ENCODE results near the gene GJB3.

GJB3 gene

GRCh38 chr1:34761176-34761761, 19.7 kb upstream of the GJB3 start:
- Histone ChIP-seq H3K27ac (no peak overlapping the region), H3K9me3 (no peaks in the 10 kb centered on the region)

DNA sequence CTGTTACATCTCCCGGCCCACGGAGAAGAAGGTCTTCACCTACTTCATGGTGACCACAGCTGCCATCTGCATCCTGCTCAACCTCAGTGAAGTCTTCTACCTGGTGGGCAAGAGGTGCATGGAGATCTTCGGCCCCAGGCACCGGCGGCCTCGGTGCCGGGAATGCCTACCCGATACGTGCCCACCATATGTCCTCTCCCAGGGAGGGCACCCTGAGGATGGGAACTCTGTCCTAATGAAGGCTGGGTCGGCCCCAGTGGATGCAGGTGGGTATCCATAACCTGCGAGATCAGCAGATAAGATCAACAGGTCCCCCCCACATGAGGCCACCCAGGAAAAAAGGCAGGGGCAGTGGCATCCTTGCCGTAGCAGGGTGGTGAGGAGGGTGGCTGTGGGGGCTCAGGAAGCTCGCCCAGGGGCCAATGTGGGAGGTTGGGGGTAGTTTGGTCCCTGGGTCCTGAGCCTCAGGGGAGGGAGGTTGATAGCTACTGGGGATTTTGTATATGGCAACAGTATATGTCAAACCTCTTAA, 19.2 kb upstream of the GJB3 start:
- H3K4me3 ChIP-seq (ENCODE audit: low read depth in 1 of 2, low read length in 1 of 2), result no peak overlapping the region
- no peak overlapping the region for H3K27ac ChIP-seq
- H3K4me1 ChIP-seq (ENCODE audit: control insufficient read depth in 1 of 2, insufficient read depth in 1 of 2, low read depth in 1 of 2, low read length in 1 of 2), result no peaks in the 10 kb centered on the region
- H3K9me3 ChIP-seq, result no peaks in the 10 kb centered on the region
- peaks cover 7% of the 10 kb centered on the region for H3K27me3 ChIP-seq
- TF ChIP-seq, protein P1, sequence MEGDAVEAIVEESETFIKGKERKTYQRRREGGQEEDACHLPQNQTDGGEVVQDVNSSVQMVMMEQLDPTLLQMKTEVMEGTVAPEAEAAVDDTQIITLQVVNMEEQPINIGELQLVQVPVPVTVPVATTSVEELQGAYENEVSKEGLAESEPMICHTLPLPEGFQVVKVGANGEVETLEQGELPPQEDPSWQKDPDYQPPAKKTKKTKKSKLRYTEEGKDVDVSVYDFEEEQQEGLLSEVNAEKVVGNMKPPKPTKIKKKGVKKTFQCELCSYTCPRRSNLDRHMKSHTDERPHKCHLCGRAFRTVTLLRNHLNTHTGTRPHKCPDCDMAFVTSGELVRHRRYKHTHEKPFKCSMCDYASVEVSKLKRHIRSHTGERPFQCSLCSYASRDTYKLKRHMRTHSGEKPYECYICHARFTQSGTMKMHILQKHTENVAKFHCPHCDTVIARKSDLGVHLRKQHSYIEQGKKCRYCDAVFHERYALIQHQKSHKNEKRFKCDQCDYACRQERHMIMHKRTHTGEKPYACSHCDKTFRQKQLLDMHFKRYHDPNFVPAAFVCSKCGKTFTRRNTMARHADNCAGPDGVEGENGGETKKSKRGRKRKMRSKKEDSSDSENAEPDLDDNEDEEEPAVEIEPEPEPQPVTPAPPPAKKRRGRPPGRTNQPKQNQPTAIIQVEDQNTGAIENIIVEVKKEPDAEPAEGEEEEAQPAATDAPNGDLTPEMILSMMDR (IDR thresholded peaks at IDR 0.05), result no peak
- H3K36me3 ChIP-seq, result no peaks in the 10 kb centered on the region

More at GRCh38 chr1:34761176-34761761, 19.7 kb upstream of the GJB3 start:
- Histone ChIP-seq H3K4me3 (ENCODE audit: low read depth in 1 of 2, low read length in 1 of 2) (no peak overlapping the region), H3K36me3 (no peaks in the 10 kb centered on the region), H3K4me1 (ENCODE audit: control insufficient read depth in 1 of 2, insufficient read depth in 1 of 2, low read depth in 1 of 2, low read length in 1 of 2) (no peaks in the 10 kb centered on the region), H3K27me3 (peaks cover 7% of the 10 kb centered on the region)
- TF ChIP-seq, protein P1 (IDR thresholded peaks at IDR 0.05), result no peak

DNA sequence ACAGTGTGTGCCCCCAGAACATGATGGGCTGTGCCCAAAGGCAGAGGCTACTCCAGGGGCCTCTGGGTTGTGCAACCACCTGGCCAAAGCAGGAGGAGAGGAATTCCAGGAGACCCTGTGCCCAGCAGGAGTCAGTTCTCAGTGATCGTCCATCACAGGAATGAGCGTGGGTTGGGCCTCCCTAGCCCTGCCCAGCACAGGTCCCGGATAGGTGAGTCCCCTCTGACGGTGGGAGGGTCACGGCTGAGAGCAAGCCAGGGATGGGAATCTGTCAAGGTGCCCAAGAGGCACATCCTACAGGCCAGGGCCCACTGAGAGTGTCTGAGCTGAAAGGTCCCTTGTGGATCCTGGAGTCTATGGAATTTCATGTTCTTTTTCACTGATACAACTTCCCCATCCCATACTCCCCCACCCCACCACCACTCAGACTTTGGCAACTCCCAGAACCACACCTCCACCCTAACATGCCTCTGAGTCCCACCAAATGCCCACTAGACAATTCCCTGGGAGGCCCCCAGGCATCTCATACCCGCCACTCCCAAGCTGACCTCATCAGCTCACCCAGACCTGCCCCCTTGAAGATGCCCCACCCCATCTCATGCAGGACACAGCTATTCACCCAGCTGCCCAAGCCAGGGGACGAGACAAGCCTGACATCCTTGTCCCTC, 18.4 kb upstream of the GJB3 start:
- TF ChIP-seq, protein P1 (IDR thresholded peaks at IDR 0.05), result no peak
- Histone ChIP-seq H3K4me1 (ENCODE audit: control insufficient read depth in 1 of 2, insufficient read depth in 1 of 2, low read depth in 1 of 2, low read length in 1 of 2) (no peaks in the 10 kb centered on the region), H3K27ac (no peak overlapping the region), H3K4me3 (ENCODE audit: low read depth in 1 of 2, low read length in 1 of 2) (no peak overlapping the region), H3K27me3 (peaks cover 7% of the 10 kb centered on the region), H3K36me3 (no peaks in the 10 kb centered on the region), H3K9me3 (no peaks in the 10 kb centered on the region)

GRCh38 chr1:34763142-34763781, 17.8 kb upstream of the GJB3 start:
- Histone ChIP-seq H3K9me3 (no peaks in the 10 kb centered on the region), H3K27ac (no peak overlapping the region), H3K36me3 (no peaks in the 10 kb centered on the region), H3K27me3 (peaks cover 7% of the 10 kb centered on the region), H3K4me3 (ENCODE audit: low read depth in 1 of 2, low read length in 1 of 2) (no peak overlapping the region), H3K4me1 (ENCODE audit: control insufficient read depth in 1 of 2, insufficient read depth in 1 of 2, low read depth in 1 of 2, low read length in 1 of 2) (no peaks in the 10 kb centered on the region)
- TF ChIP-seq, protein P1 (IDR thresholded peaks at IDR 0.05), result no peak

DNA sequence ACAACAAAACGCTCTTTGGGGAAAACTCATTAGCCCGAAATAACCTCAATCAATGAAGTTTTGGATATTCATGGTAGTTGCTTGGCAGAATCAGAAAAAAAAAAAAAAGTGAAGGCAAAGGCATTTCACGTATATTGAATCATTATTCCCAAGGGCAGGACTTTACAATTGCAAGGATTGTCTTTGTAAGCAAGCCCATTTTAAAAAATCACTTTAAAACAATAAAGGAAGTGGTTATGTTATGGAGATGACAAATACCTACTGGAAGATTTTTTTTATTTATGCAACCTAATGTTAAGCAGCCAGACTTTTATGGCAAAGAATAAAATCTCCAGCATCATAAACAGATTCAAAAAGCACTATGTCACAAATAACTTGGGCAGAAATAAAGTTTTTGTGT, 12.2 kb upstream of the GJB3 start:
- H3K27ac ChIP-seq, result no peak overlapping the region
- H3K4me3 ChIP-seq (ENCODE audit: low read depth in 1 of 2, low read length in 1 of 2), result no peak overlapping the region
- H3K36me3 ChIP-seq, result no peaks in the 10 kb centered on the region
- no peaks in the 10 kb centered on the region for H3K4me1 ChIP-seq (ENCODE audit: control insufficient read depth in 1 of 2, insufficient read depth in 1 of 2, low read depth in 1 of 2, low read length in 1 of 2)
- peaks cover 11% of the 10 kb centered on the region for H3K27me3 ChIP-seq
- no peaks in the 10 kb centered on the region for H3K9me3 ChIP-seq
- TF ChIP-seq, protein P1 (IDR thresholded peaks at IDR 0.05), result no peak
